ENCODE results near the gene RBKS.

Gene RBKS

DNA sequence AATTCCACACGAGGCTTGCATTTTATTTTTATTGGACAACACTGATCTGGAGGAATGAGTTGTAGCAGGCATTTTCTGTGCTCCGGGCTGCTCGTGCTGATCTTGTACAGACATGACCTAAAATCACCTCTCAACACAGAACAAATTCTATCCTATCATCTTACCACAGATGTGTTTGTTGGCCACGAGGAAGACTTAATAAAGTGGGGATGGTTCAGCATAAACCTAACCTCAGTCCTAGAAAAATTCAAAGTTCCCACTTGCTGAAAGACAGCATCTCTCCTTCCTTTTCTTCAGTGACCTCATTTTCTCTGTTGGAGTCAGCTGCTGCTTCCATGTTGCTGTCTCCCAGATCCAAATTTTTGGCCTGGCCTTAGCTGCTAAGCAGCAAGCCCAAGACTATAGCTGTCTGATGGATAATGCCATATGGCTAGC lies 45.3 kb downstream of the RBKS start:
- H3K36me3 ChIP-seq (ENCODE audit: insufficient read depth, low read length) = no peaks in the 10 kb centered on the region
- no peaks in the 10 kb centered on the region for H3K9me3 ChIP-seq (ENCODE audit: control insufficient read depth, insufficient read depth, low read length)
- no peak overlapping the region for H3K9ac ChIP-seq (ENCODE audit: low read depth, low read length)

DNA sequence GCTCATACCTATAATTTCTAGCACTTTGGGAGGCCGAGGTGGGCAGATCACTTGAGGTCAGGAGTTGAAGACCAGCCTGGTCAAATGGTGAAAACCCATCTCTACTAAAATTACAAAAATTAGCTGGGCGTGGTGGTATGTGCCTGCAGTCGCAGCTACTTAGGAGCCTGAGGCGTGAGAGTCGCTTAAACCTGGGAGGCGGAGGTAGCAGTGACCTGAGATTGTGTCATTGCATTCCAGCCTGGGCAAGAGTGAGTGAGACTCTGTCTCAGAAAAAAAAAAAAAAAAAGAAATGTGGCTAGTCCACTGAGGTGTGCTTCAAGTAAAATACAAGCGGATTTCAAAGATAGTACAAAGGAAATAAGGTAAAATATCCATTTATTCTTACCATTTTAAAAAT lies 46.2 kb downstream of the RBKS start:
- Histone ChIP-seq H3K9me3 (ENCODE audit: control insufficient read depth, insufficient read depth, low read length) (no peaks in the 10 kb centered on the region), H3K4me1 (ENCODE audit: insufficient read depth, low read length) (no peaks in the 10 kb centered on the region), H3K9ac (ENCODE audit: low read depth, low read length) (no peak overlapping the region), H3K36me3 (ENCODE audit: insufficient read depth, low read length) (no peaks in the 10 kb centered on the region)

More for the DNA sequence above, 45.3 kb downstream of the RBKS start:
- no peaks in the 10 kb centered on the region for H3K4me1 ChIP-seq (ENCODE audit: insufficient read depth, low read length)

DNA sequence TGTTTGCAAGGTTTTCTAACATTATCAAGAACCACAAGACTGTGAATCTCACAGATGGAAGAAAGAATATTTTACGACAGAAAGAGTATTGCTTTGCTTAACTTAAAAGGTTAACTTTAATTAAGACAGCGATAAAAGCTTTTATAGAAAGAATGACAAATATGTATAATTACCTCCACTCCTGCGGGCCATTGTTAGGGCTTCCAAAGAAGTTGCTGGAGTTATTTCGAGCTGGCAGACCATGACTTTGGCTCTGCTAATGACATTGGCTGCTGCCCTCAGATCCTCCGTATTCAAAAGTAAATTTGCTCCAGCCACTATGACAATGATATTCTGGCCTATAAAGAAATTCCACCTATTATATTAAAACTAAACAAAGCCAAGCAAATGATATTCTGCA lies 47.3 kb downstream of the RBKS start:
- Histone ChIP-seq H3K36me3 (ENCODE audit: insufficient read depth, low read length) (no peaks in the 10 kb centered on the region), H3K9ac (ENCODE audit: low read depth, low read length) (no peak overlapping the region), H3K4me1 (ENCODE audit: insufficient read depth, low read length) (no peaks in the 10 kb centered on the region), H3K9me3 (ENCODE audit: control insufficient read depth, insufficient read depth, low read length) (no peaks in the 10 kb centered on the region)

DNA sequence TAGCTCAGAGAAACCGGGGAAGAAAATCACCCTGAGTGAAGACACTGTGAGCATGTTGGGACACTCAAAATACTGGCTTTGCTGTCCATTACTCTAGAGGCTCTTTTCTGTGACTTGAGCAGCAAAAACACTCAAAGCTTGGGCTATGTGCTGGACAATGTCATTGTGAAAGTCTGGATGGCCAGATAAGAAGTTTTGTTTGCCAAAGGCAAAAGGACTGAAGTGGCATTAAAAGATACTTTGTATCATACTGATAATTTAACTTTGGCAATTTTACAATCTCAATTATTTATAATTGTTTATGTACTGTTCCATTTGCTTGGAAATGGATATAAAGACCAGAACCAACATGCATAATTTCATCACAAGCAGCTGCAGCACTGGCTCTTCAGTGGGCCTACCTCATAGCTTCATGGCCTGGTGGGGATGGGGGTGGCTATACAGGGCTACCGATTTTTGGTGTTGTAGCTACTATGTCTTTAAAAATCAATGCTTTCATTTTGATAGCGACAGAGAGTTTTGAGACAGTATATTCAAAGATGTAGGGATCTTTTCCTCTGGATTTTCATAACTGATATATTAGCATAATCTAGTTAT lies 51.1 kb downstream of the RBKS start:
- H3K9me3 ChIP-seq (ENCODE audit: control insufficient read depth, insufficient read depth, low read length) = no peaks in the 10 kb centered on the region
- no peaks in the 10 kb centered on the region for H3K36me3 ChIP-seq (ENCODE audit: insufficient read depth, low read length)
- H3K9ac ChIP-seq (ENCODE audit: low read depth, low read length) = no peak overlapping the region
- no peaks in the 10 kb centered on the region; the same call in 1 of the 2 replicates for H3K4me1 ChIP-seq (ENCODE audit: insufficient read depth, low read length)

DNA sequence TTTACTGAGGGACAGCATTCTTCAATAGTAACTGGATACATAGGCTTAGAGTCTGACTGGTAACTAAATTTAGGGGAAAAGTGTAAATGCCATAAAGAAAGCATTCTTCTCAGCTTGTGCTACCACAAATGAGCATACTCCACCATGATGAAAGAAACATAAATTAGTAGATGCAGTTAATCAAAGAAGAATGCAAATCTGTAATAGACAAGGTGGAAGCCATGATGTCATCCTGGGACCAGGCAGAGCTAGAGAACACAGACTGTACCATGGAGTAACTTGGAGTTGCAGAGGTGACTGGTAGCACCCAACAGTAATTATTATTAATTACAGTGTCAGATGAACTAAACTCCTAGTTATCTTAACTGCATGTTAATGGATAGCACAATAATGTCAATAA lies 51.7 kb downstream of the RBKS start:
- Histone ChIP-seq H3K36me3 (ENCODE audit: insufficient read depth, low read length) (no peaks in the 10 kb centered on the region; the same call in 1 of the 2 replicates), H3K9ac (ENCODE audit: low read depth, low read length) (no peak overlapping the region), H3K4me1 (ENCODE audit: insufficient read depth, low read length) (no peaks in the 10 kb centered on the region; the same call in 1 of the 2 replicates), H3K9me3 (ENCODE audit: control insufficient read depth, insufficient read depth, low read length) (no peaks in the 10 kb centered on the region)

DNA sequence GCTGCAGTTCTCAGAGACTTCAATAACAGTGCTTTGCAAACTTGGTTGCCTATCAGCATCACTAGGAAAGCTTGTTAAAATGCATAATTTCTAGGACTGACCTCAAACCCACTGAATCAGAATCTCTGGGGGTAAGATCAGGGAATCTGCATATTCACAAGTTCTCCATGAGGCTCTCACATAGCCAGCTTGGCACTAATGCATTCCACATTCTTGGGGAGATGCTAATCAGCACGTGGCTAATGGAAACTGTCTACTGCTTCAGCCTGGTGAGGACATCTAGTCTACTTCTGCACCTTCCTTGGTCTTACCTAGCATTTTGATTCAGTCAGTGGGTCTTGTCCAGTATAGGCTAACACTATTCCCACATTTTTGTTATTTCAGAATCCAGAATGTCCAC lies 56.3 kb downstream of the RBKS start:
- Histone ChIP-seq H3K9me3 (ENCODE audit: control insufficient read depth, insufficient read depth, low read length) (no peaks in the 10 kb centered on the region), H3K36me3 (ENCODE audit: insufficient read depth, low read length) (no peaks in the 10 kb centered on the region; the same call in 1 of the 2 replicates), H3K9ac (ENCODE audit: low read depth, low read length) (no peak overlapping the region), H3K4me1 (ENCODE audit: insufficient read depth, low read length) (no peaks in the 10 kb centered on the region; the same call in 1 of the 2 replicates)

DNA sequence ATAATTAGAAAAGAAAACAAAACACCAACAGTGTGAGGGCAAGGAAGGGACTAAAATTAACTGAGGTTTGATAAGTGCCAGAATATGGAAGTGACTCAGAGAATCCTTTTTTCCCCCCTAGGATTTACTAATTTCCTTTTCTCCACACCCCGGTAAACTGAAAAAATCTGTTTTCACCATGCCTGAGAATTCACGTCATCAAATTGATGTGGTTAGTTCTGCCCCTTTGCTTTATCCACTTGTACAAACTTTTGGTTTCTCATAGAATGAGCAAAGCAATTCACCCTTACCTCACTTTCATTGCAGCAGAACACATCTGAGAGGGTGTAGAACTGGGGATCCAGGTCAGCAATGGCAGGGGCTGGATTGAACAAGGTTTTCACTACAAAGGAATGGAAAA lies 57.8 kb downstream of the RBKS start:
- H3K9me3 ChIP-seq (ENCODE audit: control insufficient read depth, insufficient read depth, low read length) = no peaks in the 10 kb centered on the region
- no peak overlapping the region for H3K9ac ChIP-seq (ENCODE audit: low read depth, low read length)
- H3K4me1 ChIP-seq (ENCODE audit: insufficient read depth, low read length) = no peaks in the 10 kb centered on the region; the same call in 1 of the 2 replicates
- H3K36me3 ChIP-seq (ENCODE audit: insufficient read depth, low read length) = no peaks in the 10 kb centered on the region; the same call in 1 of the 2 replicates

DNA sequence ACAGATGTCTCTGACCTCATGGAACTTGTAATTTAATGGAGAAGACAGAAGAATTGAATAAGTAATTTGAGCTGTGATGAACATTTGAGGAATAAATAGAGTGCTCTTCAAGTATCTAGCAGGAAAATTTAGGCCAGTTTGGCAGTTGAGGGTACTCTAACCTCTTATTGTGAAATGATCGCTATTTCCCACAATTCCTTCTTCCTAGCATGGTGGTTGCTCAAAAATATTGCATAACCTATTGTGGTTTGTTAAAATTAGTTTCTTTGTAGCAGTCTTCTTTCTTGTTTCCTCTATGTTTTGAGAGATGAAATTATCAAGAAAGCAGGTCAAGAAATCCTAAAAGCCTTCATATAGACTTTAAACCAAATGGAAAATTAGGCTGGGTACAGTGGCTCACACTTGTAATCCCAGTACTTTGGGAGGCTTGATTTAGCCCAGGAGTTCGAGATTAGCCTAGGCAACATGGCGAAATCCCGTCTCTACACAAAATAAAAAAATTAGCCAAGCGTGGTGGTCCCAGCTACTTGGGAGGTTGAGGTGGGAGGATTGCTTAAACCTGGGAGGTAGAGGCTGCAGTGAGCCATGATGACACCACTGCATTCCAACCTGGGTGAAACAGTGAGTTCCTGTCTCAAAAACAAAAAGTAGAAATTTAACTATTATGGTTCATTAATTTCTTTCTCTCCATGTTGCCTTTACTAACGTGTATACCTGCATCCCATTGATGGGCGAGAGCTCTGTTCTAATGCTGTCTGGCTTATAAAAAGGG lies 58.7 kb downstream of the RBKS start:
- Histone ChIP-seq H3K4me1 (ENCODE audit: insufficient read depth, low read length) (no peaks in the 10 kb centered on the region; the same call in 1 of the 2 replicates), H3K9ac (ENCODE audit: low read depth, low read length) (no peak overlapping the region)

DNA sequence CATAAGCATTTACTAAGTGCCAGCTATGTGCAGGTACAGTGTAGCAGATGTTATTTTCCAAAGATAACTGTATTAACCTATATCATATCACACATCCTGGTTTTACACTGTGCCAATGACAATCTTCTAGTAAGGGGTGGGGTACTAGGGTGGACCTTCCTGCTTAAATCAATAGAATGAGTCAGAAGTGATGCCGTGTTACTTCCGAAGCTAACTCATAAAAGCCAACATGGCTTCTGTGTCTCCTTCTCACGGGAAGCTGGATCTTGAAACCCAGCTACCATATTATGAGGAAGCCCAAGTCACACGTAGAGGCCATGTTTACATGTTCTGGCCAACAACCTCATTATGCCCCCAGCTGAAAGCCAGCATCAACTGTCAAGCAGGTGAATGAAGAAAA lies 59.5 kb downstream of the RBKS start:
- H3K9me3 ChIP-seq (ENCODE audit: control insufficient read depth, insufficient read depth, low read length) = no peaks in the 10 kb centered on the region
- no peaks in the 10 kb centered on the region; the same call in 1 of the 2 replicates for H3K4me1 ChIP-seq (ENCODE audit: insufficient read depth, low read length)
- H3K36me3 ChIP-seq (ENCODE audit: insufficient read depth, low read length) = no peaks in the 10 kb centered on the region; the same call in 1 of the 2 replicates
- no peak overlapping the region for H3K9ac ChIP-seq (ENCODE audit: low read depth, low read length)

More for the DNA sequence above, 58.7 kb downstream of the RBKS start:
- Histone ChIP-seq H3K36me3 (ENCODE audit: insufficient read depth, low read length) (no peaks in the 10 kb centered on the region; the same call in 1 of the 2 replicates), H3K9me3 (ENCODE audit: control insufficient read depth, insufficient read depth, low read length) (no peaks in the 10 kb centered on the region)

DNA sequence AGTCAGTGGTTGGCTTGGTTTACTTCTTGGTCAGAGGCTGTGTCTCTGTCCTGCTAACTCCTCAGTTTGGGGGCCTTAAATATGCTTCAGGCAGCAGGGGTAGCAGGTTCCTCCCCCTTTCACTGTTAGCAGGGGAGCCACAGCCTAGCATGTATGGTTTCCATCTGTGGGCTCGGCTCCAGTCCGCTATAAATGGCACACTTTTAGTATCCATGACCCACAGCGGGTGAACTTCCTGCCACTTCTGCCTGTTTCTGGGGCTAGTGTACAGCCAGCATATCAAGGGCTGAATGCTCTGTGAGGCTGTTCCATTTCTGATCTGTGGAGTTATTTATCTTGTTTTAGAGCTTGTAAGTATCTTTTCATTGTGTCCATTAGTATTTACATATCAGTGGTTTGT lies 60.4 kb downstream of the RBKS start:
- H3K4me1 ChIP-seq (ENCODE audit: insufficient read depth, low read length) = no peaks in the 10 kb centered on the region; the same call in 1 of the 2 replicates
- H3K9ac ChIP-seq (ENCODE audit: low read depth, low read length) = no peak overlapping the region
- H3K9me3 ChIP-seq (ENCODE audit: control insufficient read depth, insufficient read depth, low read length) = no peaks in the 10 kb centered on the region
- no peaks in the 10 kb centered on the region; the same call in 1 of the 2 replicates for H3K36me3 ChIP-seq (ENCODE audit: insufficient read depth, low read length)

DNA sequence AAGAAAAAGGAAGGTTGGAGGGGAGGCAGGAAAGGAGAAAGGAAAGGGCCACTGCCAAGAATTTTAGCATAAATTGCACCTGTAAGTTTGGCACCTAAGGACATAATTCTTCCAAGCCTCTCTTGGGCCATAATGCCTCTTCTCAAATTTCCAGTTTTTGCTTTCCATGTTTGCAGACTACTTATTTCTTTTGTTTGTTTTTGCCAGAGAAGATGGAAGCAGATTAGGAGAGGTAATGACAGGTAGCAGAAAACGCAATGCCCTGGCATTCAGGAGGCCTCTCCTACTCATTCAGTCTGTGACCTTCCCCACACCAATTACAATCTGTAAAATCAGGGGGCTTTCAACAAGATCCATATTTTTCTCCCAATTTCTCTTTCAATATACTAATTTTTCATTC lies 61.9 kb downstream of the RBKS start:
- Histone ChIP-seq H3K9me3 (ENCODE audit: control insufficient read depth, insufficient read depth, low read length) (no peaks in the 10 kb centered on the region; the same call in 1 of the 2 replicates), H3K4me1 (ENCODE audit: insufficient read depth, low read length) (no peaks in the 10 kb centered on the region), H3K9ac (ENCODE audit: low read depth, low read length) (no peak overlapping the region), H3K36me3 (ENCODE audit: insufficient read depth, low read length) (no peaks in the 10 kb centered on the region)

DNA sequence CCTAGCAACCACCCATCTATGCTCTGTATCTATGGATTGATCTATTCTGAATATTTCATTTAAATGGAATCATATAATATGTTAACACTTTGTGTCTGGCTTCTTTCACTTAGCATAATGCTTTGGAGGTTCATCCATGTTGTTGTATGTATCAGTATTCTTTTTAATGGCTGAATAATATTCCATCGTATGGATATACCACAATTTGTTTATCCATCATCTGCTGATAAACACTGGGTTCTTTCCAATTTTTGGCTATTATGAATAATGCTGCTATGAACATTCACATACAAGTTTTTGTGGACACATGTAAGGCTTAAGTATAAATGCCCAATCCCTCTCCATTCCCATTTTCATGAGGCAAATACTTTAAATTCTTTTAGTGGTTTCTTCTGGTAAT lies 65.8 kb downstream of the RBKS start:
- H3K36me3 ChIP-seq (ENCODE audit: insufficient read depth, low read length) = no peaks in the 10 kb centered on the region
- H3K9ac ChIP-seq (ENCODE audit: low read depth, low read length) = no peak overlapping the region

DNA sequence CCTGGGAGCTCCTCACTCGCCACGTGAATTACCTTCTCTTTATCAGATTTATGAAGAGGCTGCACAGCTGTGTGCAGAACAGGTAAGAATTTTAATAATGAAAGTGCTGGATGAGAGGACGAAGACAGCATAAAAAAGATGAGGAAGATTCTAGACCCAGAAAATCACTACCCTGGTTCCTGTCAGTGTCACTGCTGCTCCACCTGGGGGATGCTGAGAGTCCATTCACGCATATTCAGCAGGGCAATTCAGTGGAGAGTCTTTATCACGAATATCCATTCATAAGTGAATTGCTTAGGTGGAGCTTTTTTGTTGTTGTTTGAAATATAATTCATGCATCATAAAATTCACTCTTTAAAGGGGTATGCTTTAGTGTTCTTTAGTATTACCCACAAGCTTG lies 66.6 kb downstream of the RBKS start:
- Histone ChIP-seq H3K36me3 (ENCODE audit: insufficient read depth, low read length) (no peaks in the 10 kb centered on the region), H3K4me1 (ENCODE audit: insufficient read depth, low read length) (no peaks in the 10 kb centered on the region), H3K9ac (ENCODE audit: low read depth, low read length) (no peak overlapping the region), H3K9me3 (ENCODE audit: control insufficient read depth, insufficient read depth, low read length) (no peaks in the 10 kb centered on the region; the same call in 1 of the 2 replicates)

More for the DNA sequence above, 65.8 kb downstream of the RBKS start:
- H3K9me3 ChIP-seq (ENCODE audit: control insufficient read depth, insufficient read depth, low read length) = no peaks in the 10 kb centered on the region; the same call in 1 of the 2 replicates
- H3K4me1 ChIP-seq (ENCODE audit: insufficient read depth, low read length) = no peaks in the 10 kb centered on the region

DNA sequence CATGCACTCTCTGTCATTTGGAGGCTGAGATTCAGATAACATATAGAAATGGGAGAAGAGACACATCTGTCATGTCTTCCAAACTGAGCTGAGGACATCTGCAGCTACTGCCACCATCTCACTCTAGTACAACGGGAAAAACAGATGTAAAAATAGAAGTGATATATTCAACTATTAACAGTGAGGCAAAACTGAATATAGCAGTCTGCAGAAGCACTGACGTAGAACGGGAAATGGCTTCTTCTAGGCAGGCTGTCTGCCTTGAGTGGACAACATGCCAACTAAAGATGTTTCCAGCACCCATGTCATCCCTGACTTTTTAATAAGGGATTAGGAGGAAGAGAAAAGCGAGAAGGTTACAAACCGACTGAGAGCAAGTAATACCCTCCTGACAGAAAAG lies 67.1 kb downstream of the RBKS start:
- H3K9me3 ChIP-seq (ENCODE audit: control insufficient read depth, insufficient read depth, low read length) = no peaks in the 10 kb centered on the region; the same call in 1 of the 2 replicates

DNA sequence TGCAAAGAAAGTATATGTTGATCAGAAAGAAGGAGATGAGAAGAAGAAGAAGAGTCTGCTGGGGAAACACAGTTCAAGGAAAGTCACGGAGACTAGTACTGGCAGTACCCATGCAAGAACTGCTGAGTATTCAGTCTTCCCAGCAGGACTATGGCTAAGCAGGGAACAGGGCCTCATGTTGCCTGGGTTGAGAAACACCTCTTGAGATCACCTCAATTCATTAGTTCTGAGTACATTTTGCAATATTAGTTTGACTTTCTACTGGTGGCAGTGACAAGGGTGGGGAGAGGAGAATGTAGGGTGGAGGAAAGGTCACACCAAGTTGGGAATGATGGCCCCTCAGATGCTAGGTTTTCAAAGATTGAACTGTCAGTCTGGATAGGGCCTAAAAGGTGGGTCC lies 68.1 kb downstream of the RBKS start:
- Histone ChIP-seq H3K4me1 (ENCODE audit: insufficient read depth, low read length) (no peaks in the 10 kb centered on the region), H3K36me3 (ENCODE audit: insufficient read depth, low read length) (no peaks in the 10 kb centered on the region), H3K9ac (ENCODE audit: low read depth, low read length) (no peak overlapping the region), H3K9me3 (ENCODE audit: control insufficient read depth, insufficient read depth, low read length) (no peaks in the 10 kb centered on the region; the same call in 1 of the 2 replicates)

More for the DNA sequence above, 67.1 kb downstream of the RBKS start:
- Histone ChIP-seq H3K36me3 (ENCODE audit: insufficient read depth, low read length) (no peaks in the 10 kb centered on the region), H3K4me1 (ENCODE audit: insufficient read depth, low read length) (no peaks in the 10 kb centered on the region), H3K9ac (ENCODE audit: low read depth, low read length) (no peak overlapping the region)

Data from ES-I3 (cell line).